ENCODE data around the gene PDE9A. TPM values are rescaled to one million over a fixed set of nuclear protein-coding genes. Genes with fewer than 3 reads are reported as not detected.

PDE9A gene
- total and polyA plus RNA-seq, 2 donors (not counting 3 experiments of a cell fraction or from before 2014, with no cell fraction given) = 0.28 to 2.2 TPM

- no peak for DNase-seq (ENCODE audit: low read depth, low spot score)
- no peak for TF ChIP-seq EZH2 (IDR thresholded peaks at IDR 0.05; ENCODE audit: borderline replicate concordance, low read depth, low read length, severe bottlenecking)
- no peak for TF ChIP-seq GATA2 (IDR thresholded peaks at IDR 0.05; ENCODE audit: insufficient read depth, insufficient read length, low read depth, low read length)
- TF ChIP-seq JUN (IDR thresholded peaks at IDR 0.05; ENCODE audit: borderline replicate concordance, insufficient read depth, insufficient read length, low read depth) = no peak
- no peak for TF ChIP-seq POLR2AphosphoS5 (IDR thresholded peaks at IDR 0.05; ENCODE audit: insufficient read depth, low read depth, low read length)
- no peak for TF ChIP-seq CTCF (IDR thresholded peaks at IDR 0.05; ENCODE audit: extremely low read depth in 1 of 2, insufficient read depth in 1 of 2, low read depth in 1 of 2, low read length in 2 of 2)
- no peak for TF ChIP-seq MAX (IDR thresholded peaks at IDR 0.05; ENCODE audit: insufficient read depth, insufficient read length)
- TF ChIP-seq POLR2A (IDR thresholded peaks at IDR 0.05; ENCODE audit: low read depth, low read length) = no peak
- no peak for TF ChIP-seq MYC (IDR thresholded peaks at IDR 0.05; ENCODE audit: low read depth, low read length)
- no peak for TF ChIP-seq FOS (IDR thresholded peaks at IDR 0.05; ENCODE audit: borderline replicate concordance, insufficient read depth, low read length)
- BruUV-seq (replicated peaks) = no TSS peak
- Histone ChIP-seq H3K9me3 (replicated peaks; ENCODE audit: control insufficient read depth, insufficient read depth, low read length) (no peaks in the 10 kb centered on the region), H3K4me1 (ENCODE audit: control insufficient read depth, extremely low read depth, insufficient read depth, low read length) (no peaks in the 10 kb centered on the region), H3K9me1 (replicated peaks; ENCODE audit: control insufficient read depth, extremely low read depth, insufficient read depth, low read length) (no peaks in the 10 kb centered on the region), H3K4me3 (replicated peaks in 1 of 3; ENCODE audit: insufficient read depth in 1 of 3, low read depth in 1 of 3, low read length in 3 of 3) (no peak overlapping the region), H3K27ac (ENCODE audit: insufficient read depth, low read depth, low read length) (no peak overlapping the region), H3K79me2 (ENCODE audit: control insufficient read depth, insufficient read depth, low read length) (no peaks in the 10 kb centered on the region), H3K4me2 (ENCODE audit: insufficient read depth, low read length) (no peak overlapping the region), H3K36me3 (ENCODE audit: control insufficient read depth in 2 of 2, extremely low read depth in 1 of 2, insufficient read depth in 2 of 2, low read length in 2 of 2) (no peaks in the 10 kb centered on the region), H3K9ac (replicated peaks; ENCODE audit: extremely low read depth, insufficient read depth, low read length) (no peak overlapping the region), H2AFZ (ENCODE audit: low read depth, low read length) (no peak overlapping the region), H3K27me3 (ENCODE audit: control insufficient read depth in 2 of 2, insufficient read depth in 2 of 2, low read length in 2 of 2) (peaks cover 5 to 8% of the 10 kb centered on the region in 2 experiments), H4K20me1 (replicated peaks; ENCODE audit: control insufficient read depth, extremely low read depth, insufficient read depth, low read length) (no peaks in the 10 kb centered on the region)
- dilution Hi-C loops (cut with MboI; ENCODE audit: extremely low pct_ligation_motif_present, low sequenced_read_pairs) (no loop called here), intact Hi-C loops (cut with micrococcal nuclease) (no loop called here)
- ChIA-PET CTCF (interaction anchor here (1.1 kb wide), 1 partner anchor 13 kb away, joined by 3 read pairs; the partner anchor contains the start of gene PDE9A), POLR2A (no interaction called here)
- no peak for FAIRE-seq
These were observed 12.9 kb upstream of the PDE9A start for GRCh38 chr21:42640486-42640885.
